Epidermal melanocyte (primary cell): ENCODE measurements around the gene CTDNEP1.
"Not testable (repeated sequence)": the region's sequence is repeated elsewhere in the genome, so short reads cannot be mapped to it uniquely, and the experiment has no call there.

ENCODE experiments used
- DNase-seq: peaks from one replicate; pipeline ENCODE4 v3.0.0; 2011; ENCODE audit warnings: low spot score; ENCODE audit not compliant: insufficient read length

CTDNEP1 gene

DNA sequence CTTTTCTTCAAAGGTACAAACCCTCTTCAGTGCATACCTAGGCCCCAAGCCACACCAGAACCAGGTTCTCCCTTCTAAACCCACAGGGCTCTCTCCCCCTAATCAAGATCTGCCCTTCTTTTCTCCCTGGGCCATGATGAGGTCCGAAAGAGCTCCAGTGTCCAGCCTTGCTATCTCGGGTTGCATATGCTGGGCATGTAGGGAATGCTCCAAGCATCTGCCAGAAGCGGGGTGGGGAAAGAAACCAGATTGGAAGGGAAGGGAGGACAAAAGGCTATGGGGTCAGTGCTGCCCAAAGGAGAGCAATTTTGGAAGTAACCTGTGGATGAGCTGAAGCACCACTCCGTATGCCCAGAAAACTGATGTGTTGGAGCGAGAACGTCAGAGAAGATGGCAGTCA is 2.3 kb downstream of the CTDNEP1 start:
- no peak for DNase-seq

DNA sequence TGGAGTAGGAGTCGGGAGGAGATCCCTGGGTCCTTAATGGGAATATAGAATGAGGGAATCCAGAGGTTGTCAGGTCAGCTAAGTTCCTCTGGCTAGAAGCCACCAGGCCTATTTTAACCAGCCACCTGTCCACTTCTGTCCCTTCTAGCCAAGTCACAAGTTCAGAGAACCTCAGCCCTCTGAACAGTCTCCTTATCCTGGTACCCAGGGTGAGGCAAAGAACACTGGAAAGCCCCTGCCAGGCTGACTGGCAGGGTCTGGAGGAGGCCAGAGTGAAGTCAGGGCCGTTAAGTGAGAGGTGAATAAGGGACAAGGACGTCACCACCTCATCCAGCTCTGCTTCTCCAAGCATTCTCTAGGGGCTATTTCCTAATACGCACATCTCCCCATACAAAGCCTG is 2.7 kb downstream of the CTDNEP1 start:
- DNase-seq: no peak

DNA sequence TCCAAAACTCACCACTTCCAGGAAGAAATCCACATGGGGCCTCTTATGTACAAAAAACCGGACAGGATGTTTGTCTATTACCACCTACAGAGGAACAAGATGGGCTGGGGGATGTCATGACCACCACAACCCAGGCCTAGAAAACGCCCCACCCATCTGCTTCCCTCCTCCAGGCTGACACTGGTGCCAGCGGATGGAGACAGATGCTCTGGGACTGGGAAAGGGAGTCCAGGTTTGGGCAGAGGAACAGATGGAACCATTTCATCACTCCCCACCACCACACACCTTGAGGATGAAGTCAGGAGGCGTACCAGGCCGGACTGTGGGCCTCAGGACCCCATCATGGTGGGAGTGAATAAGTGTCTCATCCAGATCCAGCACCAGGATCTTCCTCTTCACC is 4.8 kb downstream of the CTDNEP1 start:
- no peak for DNase-seq

- not testable (repeated sequence) for DNase-seq
These were observed 7.7 kb downstream of the CTDNEP1 start for GRCh38 chr17:7243838-7244237.

DNA sequence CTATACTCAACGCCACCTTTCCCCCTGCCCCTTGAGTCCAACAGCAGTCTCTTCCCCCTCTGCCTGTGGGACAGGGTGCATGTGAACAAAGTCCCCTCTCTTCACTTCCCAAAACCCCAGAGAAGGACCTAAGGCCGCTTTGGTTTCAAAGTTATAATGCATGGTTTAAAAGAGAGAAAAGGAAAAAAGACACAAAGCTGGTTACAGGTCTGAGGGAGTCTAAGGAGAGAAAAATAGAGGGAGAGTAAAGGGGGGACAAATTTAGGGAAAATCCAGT is 8.1 kb downstream of the CTDNEP1 start:
- no peak for DNase-seq

DNA sequence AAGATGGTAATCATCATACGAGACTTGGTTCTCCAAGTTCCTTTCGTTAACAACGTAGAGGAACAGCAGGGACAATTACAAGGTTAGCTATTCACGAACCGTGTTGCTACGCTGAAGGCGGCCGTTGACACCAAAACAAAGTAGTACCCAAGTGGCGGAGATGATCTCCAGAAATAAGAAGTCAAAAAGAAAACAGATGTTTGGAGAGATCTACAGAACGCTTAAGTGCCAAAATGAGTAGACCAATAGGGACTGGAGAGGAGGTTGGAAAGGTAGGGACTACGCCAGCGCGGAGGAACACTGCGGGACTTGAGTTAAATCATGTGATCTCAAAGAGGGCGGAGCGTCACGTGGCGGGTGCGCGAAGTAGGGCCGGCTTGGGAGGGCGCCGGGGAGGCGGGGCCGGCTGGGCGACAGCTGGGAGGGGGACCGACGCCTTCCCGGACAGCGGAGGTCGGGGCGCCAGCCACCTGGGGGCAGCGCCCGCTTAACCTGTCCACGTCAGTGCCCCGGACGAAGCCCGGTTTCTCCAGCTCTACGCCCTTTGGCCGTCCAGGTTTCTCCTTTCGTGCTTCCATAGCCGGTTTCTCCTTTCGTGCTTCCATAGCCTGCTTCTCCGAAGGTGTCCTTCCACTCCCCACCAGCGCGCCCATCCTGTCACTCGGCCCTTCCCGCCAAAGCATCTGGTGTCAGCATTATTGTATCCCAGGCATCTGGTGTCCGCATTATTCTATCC is 8.6 kb downstream of the CTDNEP1 start:
- peak; percentile 92 for DNase-seq

- DNase-seq: peak; percentile 80
These were observed 9.5 kb downstream of the CTDNEP1 start, which contains the start of gene GABARAP for GRCh38 chr17:7241783-7242716. GABARAP (minus strand) TSS chr17:7242449; CDS start chr17:7242330, 119 bp downstream.

DNA sequence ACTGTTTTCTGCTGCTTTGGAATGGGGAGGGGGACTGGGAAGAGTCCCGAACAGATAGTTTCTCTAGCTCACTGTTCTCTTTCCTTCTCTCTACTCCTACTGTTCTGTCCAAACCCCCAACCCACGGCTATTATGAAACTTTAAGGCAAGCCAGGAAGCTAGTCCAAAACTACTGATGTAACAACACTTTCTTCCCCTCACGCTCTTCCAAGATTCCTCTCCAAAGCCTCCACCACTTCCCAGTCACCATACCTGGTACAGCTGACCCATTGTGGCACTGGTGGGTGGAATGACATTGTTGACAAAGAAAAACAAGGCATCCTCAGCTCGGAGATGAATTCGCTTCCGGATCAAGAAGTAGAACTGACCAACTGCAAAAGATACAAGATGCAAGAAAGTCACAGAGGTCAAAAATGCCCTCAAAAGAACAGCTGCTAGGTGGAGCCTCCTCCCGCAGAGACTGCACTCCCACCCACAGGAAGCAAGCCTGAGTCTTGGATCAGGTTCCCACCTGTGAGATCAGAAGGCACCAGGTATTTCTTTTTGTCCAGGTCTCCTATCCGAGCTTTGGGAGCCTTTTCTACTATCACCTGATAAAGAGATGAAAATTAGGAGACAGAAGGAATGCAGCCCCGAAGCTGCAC is 10.3 kb downstream of the CTDNEP1 start:
- DNase-seq: no peak

- DNase-seq: no peak
These were observed 11.2 kb downstream of the CTDNEP1 start for GRCh38 chr17:7240375-7240774.

DNA sequence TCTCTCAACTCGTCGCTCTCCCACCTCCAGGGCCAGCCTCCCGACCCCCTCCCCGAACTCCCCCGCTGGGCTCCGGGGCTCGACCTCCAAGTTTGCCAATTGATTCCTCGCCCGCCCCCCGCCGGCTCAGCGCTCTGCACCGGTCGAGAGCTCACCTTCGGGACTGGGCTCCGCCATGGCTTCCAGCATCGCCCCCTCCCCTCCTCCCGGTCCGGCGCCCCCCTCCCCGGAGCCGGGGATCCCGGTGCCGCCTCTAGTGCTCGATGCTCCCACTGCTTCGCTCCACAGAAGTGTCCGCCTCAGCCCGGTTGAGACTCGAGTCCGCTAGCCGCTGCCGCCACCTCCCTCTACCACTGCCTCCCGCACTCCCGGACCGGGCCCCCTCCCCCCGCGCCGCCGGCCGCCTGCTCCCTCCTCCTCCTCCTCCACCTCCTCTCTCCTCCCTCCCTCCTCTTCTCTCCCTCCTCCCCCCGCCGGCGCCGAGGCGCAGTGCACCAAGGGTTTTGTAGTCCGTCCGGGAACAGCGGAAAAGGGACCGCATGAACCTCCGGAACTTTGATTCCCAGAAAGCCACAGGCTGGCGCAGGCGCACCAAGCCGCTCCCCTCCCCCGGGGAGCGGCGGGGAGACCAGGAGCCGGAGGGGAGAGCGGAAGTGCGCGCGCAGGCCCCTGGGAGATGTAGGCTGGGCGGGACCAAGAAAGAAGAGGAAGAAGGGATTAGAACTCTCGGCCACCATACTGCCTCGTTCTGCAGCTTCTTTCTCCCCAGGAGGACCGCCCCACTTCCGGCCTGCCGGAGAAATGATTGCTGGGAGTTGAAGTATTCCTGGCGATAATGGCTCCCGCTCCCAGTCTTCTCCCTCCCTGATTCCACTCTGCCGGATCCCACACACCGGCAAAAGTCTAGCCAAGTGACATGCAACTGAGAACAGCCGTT is 12.2 kb downstream of the CTDNEP1 start, which contains the start of gene PHF23:
PHF23 (minus strand) TSS at position 367 of the 937 bp plus-strand sequence; CDS start at position 189, 178 bp downstream.
- DNase-seq: peak; percentile 97

GRCh38 chr17:7238420-7239090 is 13.0 kb downstream of the CTDNEP1 start:
- DNase-seq: no peak

DNA sequence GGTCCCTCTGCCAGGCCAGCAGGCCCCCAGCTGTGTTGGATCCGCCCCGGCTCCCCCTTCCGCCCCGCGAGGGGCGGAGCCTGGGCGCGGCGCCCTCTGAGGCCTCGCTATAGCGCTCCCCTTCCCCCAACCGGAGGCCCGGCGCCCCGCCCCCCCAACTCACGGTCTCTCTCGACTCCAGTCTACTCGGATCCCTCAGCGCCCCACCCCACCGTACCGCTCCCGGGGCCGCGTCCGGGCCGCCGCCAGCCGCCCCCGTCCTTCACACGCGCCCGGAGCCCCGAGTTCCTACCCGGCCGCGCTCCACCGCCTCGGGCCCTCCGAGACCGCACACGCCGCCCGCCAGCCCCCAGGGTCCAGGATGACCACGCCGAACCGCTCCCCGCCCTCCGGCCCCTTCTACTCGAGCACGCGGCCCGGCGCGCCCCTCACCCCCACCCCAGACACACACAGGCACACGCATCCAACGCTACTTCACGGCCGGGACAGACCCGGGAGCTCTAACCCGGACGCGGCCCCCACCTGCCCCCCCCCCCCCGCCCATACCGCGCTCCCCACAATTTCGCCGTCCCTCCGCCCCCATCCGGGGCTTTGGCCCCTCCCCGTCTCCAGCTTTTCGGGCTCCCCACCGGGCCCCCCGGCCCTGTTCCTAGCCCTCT is 13.6 kb downstream of the CTDNEP1 start:
- peak; percentile 83 for DNase-seq

DNA sequence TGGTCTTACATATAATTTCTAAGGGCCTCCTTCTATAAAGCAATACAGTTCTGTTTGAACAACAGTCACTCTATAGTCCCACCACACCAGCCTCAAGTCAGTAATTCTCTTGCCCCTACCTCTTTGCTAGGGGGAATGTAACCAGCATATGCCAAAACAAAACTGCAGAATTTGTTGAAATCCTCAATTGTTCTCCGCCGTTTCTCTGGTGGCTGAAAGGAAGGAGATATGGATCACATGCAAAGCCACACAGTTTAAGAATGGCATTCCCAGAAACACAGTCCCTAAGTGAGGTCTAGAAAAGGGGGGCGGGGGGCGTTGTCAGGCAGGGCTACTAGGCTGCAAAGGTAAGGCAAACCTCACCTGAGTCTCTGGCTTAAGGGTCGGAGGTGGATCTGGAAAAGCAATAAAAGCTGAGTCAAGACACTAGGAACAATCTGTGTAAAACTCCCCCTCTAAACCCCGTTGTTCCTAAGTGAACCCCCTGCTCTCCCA is 14.2 kb downstream of the CTDNEP1 start:
- no peak for DNase-seq

DNA sequence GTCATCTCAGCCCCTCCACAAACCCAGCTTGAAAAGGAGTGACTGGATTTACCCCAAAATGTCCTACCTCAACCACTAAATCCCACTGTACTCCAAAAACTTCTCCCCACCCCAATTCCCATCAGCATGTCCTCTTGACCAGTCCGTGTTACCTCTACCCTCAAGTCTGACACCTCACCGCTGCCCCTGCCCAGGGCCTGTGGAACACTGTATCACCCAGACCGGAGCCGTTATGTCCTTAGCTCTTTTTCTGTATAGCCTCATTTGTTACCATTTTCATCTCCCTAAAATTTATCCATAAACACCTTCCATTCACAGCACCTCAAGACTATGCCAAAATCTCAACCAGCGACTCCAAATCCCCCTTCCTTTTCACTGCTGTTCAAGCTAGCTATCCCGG is 14.7 kb downstream of the CTDNEP1 start:
- DNase-seq: no peak

DNA sequence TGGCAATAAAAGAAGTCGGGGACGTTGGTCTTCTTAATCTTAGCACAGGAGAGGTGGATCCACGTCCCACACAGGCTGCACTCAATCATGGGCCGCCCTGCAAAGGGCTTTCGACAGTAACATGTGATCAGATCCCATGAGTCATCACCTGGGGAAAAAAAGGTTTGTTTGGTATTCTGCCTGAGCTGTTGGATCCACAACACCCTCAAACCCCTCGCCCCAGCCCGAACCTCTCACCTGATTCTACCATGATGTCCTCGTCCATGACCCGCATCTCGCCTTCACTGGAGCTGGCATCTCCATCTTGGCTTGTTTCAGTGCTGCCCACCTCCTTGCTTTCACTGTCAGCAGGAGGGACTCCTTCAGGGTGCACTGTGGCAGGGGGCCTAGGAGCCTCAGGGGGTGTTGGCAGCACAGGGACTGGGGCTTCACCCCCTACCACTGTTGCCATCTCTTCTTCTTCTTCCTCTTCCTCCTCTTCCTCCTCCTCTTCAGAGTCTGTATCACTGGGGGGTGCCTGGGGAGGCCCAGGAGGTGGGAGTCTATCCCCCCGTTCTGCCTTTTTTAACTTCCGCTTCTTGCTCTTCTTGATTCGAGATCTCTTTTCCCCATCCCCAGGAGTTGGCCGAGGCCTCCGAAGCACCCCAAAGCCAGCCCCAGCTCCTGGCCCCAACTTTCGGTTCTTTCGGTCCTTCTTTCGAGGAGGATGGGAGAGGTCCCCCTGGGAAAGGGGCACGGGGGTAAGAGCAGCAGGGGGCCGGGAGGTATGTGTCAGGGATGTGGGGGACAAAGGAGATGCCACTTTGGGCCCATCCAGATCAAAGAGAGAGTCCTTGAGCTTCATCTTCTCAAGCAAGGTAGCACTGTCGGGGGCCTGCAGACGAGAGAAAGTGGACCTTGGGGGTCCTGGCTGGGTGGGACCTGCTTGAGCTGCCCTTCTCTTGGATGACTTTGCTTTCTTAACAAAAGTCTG is 15.6 kb downstream of the CTDNEP1 start:
- no peak for DNase-seq

DNA sequence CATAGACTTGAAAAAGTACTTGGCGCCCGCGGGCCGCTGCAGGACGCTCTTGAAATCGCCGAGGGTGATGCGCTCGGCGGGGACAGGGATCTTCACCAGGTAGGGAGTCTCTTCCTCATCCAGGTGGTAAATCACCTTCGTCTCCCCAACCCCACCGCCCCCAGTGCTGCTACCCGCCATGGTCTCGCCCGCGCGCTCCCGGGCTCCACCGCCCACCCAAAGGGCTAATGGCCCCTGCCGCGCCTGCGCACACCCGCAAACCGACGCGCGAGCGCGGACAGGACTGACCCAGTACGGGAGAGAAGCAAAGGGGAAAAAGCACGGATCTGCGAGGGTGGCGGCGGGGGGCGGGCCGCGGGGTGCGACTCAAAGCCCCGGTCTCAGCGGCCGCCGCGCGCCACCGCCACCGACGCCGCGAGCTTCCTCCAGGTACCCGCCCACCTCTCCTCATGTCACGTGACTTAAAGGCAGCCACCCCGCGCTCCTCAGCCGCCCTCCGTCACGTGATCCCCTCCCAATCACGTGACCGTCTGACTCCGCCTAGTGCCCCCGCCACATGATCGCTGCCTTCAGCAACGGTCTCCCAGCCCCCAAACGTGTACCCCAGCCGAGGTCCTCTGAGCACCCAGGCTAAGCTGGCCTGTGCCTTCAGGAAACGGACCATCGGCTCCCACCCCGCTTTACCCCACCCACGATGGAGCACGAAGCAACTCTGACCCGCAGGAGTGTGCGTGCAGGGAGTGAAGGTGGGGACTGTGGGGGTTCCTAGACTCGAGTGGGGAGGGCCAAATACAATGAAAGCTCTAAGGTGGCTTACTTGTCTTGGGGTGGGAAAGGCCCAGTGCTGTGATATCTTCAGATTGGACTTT is 17.2 kb downstream of the CTDNEP1 start, which contains the start of gene DVL2:
DVL2 (minus strand) TSS at position 435 of the 869 bp plus-strand sequence; CDS start at position 180, 255 bp downstream.
- DNase-seq: peak; percentile 99

- DNase-seq: no peak
These were observed 17.8 kb downstream of the CTDNEP1 start for GRCh38 chr17:7233701-7234082.
